H7 (cell line): ENCODE data around the gene PRSS57. TPM values are rescaled to one million over a fixed set of nuclear protein-coding genes. Genes with fewer than 3 reads are reported as not detected.

Source experiments
- DNase-seq: peaks from one replicate; pipeline ENCODE4 v3.0.0; 2012
- H3K27me3 ChIP-seq: 2 replicates; pipeline ENCODE4 v1.6.0; 2011; ENCODE audit warnings: mild to moderate bottlenecking, low read length; ENCODE audit not compliant: control insufficient read depth, insufficient read depth
- H3K36me3 ChIP-seq: replicated peaks from 2 replicates; pipeline ENCODE4 v1.5.1; 2011; ENCODE audit warnings: low read length; ENCODE audit not compliant: control insufficient read depth, insufficient read depth
- H3K4me3 ChIP-seq: 2 replicates; pipeline ENCODE4 v1.5.1; 2011; ENCODE audit warnings: low read depth, mild to moderate bottlenecking, control low read depth, low read length, moderate library complexity; ENCODE audit not compliant: insufficient read depth
- total RNA-seq: library from RNA; depleted of rRNA; stranded (reverse); fragments of >200 nt; shearing (Covaris generic); gene quantifications from 2 replicates; pipeline ENCODE4 v1.2.3, GENCODE V29; 2014

Gene PRSS57
- total RNA-seq, 1 experiment from 2014 or later: not detected

- no peak for DNase-seq
- Histone ChIP-seq H3K4me3 (no peak overlapping the region), H3K36me3 (peaks cover 2% of the 10 kb centered on the region), H3K27me3 (no peaks in the 10 kb centered on the region)
Measured at GRCh38 chr19:658916-659839, 36.1 kb downstream of the PRSS57 start.

- no peak for DNase-seq
- no peak overlapping the region for H3K4me3 ChIP-seq
Measured at GRCh38 chr19:658059-658839, 37.0 kb downstream of the PRSS57 start.

GRCh38 chr19:657611-658010 lies 37.6 kb downstream of the PRSS57 start:
- H3K36me3 ChIP-seq: peaks cover 3% of the 10 kb centered on the region
- no peaks in the 10 kb centered on the region for H3K27me3 ChIP-seq
- no peak overlapping the region for H3K4me3 ChIP-seq
- DNase-seq: no peak

More at GRCh38 chr19:658059-658839, 37.0 kb downstream of the PRSS57 start:
- Histone ChIP-seq H3K36me3 (peaks cover 3% of the 10 kb centered on the region), H3K27me3 (no peaks in the 10 kb centered on the region)

GRCh38 chr19:656751-657559 lies 38.3 kb downstream of the PRSS57 start:
- no peak for DNase-seq
- no peak overlapping the region for H3K4me3 ChIP-seq

GRCh38 chr19:655691-656090 lies 39.6 kb downstream of the PRSS57 start:
- Histone ChIP-seq H3K27me3 (no peaks in the 10 kb centered on the region), H3K4me3 (no peak overlapping the region), H3K36me3 (peaks cover 3% of the 10 kb centered on the region)
- DNase-seq: no peak

More at GRCh38 chr19:656751-657559, 38.3 kb downstream of the PRSS57 start:
- Histone ChIP-seq H3K36me3 (peaks cover 3% of the 10 kb centered on the region), H3K27me3 (no peaks in the 10 kb centered on the region)

- Histone ChIP-seq H3K27me3 (no peaks in the 10 kb centered on the region), H3K4me3 (no peak overlapping the region), H3K36me3 (peaks cover 5% of the 10 kb centered on the region)
- DNase-seq: no peak
Measured at GRCh38 chr19:653425-653824, 41.8 kb downstream of the PRSS57 start.

- H3K36me3 ChIP-seq: peaks cover 6% of the 10 kb centered on the region
- DNase-seq: no peak
Measured at GRCh38 chr19:652467-653389, 42.5 kb downstream of the PRSS57 start.

GRCh38 chr19:651991-652390 lies 43.3 kb downstream of the PRSS57 start:
- Histone ChIP-seq H3K27me3 (no peaks in the 10 kb centered on the region), H3K36me3 (peaks cover 6% of the 10 kb centered on the region), H3K4me3 (no peak overlapping the region)
- no peak for DNase-seq

More at GRCh38 chr19:652467-653389, 42.5 kb downstream of the PRSS57 start:
- H3K27me3 ChIP-seq: no peaks in the 10 kb centered on the region
- no peak overlapping the region for H3K4me3 ChIP-seq

- no peaks in the 10 kb centered on the region for H3K27me3 ChIP-seq
- no peak overlapping the region for H3K4me3 ChIP-seq
- no peak for DNase-seq
- H3K36me3 ChIP-seq: peaks cover 6% of the 10 kb centered on the region
Measured at GRCh38 chr19:651114-651818, 44.0 kb downstream of the PRSS57 start.

GRCh38 chr19:650121-650520 lies 45.1 kb downstream of the PRSS57 start:
- Histone ChIP-seq H3K36me3 (peaks cover 4% of the 10 kb centered on the region), H3K4me3 (no peak overlapping the region), H3K27me3 (no peaks in the 10 kb centered on the region)
- no peak for DNase-seq

GRCh38 chr19:648904-649801 lies 46.1 kb downstream of the PRSS57 start:
- peaks cover 4% of the 10 kb centered on the region for H3K36me3 ChIP-seq
- no peak overlapping the region for H3K4me3 ChIP-seq
- no peak for DNase-seq
- no peaks in the 10 kb centered on the region for H3K27me3 ChIP-seq

GRCh38 chr19:648305-648704 lies 46.9 kb downstream of the PRSS57 start:
- Histone ChIP-seq H3K36me3 (peaks cover 3% of the 10 kb centered on the region), H3K27me3 (no peaks in the 10 kb centered on the region), H3K4me3 (no peak overlapping the region)
- no peak for DNase-seq
